Stimulated activated CD8-positive, alpha-beta memory T cell treated with anti-CD3 and anti-CD28 coated beads, Interleukin-4, amount 100 ng/mL, for 48 hours (primary cell): ENCODE data around the gene CLSTN2.

Experiments used
- DNase-seq: peaks from one replicate; pipeline ENCODE4 v3.0.0-alpha.2; 2020

Gene CLSTN2

DNA sequence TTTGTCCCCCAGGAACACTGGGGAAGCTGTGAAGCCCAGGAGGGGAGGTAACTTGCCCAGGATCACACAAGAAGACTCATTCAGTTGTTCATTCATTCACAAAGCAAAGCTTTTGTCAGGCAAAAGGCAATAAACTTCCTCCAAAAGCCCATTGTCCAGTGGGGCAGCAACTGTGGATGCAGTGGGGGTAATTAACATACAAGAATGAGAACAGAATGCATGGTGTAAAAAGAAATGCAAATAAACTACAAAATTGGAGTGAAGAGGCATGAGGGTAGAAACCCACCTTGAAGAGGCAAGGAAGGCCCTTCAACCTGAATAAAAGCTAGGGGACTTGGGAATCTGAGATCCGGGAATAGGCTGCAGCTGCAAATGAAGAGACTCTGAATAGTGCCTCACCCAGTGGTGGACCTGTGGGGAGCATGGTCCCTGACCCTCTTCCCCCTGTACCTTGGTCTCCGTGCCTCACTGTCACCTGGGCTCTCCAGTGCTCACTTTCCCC lies 363.6 kb downstream of the CLSTN2 start:
- DNase-seq, result no peak

DNA sequence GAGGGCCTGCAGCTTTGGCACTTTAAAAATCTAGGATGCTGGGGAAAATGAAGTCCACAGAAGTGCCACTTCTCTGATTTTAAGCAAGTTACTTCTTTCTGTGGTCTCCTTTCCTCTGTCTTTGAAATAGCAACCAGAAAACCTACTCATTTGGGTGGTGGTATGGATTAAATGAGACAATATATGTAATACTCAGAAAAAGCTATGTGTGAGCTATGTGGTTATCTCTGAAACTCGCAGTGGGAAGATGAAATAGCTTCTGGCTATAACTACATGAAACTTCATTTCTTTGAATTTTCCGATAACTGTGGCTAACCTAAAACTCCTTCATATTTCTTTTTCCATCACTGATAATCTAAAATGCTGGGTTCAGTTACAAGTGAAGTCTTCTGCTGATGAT lies 368.9 kb downstream of the CLSTN2 start:
- no peak for DNase-seq

- DNase-seq, result no peak
These were observed 373.6 kb downstream of the CLSTN2 start for GRCh38 chr3:140308535-140308934.

DNA sequence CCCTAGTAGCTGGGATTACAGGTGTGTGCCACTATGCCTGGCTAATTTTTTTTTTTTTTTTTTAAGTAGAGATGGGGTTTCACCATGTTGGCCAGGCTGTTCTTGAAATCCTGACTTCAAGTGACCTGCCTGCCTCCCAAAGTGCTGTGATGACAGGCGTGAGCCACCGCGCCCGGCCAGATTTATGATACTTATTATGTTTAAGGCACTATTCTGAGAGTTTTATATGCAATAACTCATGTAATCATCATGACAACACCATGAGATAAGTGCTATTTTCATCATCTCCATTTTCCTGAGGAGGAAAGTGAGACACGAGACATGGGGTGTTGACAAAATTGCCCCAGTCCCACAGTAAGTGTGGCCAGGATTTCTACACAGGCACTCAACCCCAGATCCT lies 376.4 kb downstream of the CLSTN2 start:
- DNase-seq, result no peak

DNA sequence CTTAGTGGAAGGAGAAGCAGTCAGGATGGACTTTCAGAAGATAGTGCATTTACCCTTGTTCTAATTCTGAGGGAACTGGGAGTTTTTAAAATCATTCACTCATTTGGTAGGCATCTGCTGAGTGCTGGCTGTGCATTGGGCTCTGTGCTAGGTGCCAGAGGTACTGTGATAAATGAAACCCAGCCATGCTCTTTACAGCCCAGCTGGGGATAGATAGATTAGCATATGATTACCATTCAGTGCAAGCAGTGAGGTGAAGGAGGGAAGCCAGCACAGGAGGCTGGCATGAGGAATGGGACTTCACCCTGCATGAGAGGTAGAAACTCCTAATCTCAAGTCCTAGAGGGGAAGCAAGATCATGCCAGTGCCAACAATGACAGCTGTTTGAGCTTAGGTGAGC lies 381.0 kb downstream of the CLSTN2 start:
- DNase-seq, result no peak

DNA sequence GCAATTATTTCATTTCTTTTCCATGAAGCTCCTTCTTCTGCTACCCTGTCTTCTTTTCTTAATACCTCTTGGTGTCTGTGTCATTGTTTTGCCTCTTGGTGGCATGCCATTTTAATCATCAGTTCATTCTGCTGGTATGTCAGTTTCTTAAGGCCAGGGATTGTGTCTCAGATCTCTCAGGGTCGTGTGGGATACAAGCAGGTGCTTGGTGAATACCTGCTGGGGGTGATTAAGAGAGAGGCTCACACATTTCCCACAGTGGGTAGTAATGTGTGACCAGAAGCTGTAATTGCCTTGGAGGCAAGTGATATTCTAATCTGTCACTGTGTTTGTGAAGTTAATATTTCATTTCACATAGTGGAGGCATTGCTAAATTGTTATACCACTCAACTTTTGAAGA lies 381.5 kb downstream of the CLSTN2 start:
- no peak for DNase-seq

DNA sequence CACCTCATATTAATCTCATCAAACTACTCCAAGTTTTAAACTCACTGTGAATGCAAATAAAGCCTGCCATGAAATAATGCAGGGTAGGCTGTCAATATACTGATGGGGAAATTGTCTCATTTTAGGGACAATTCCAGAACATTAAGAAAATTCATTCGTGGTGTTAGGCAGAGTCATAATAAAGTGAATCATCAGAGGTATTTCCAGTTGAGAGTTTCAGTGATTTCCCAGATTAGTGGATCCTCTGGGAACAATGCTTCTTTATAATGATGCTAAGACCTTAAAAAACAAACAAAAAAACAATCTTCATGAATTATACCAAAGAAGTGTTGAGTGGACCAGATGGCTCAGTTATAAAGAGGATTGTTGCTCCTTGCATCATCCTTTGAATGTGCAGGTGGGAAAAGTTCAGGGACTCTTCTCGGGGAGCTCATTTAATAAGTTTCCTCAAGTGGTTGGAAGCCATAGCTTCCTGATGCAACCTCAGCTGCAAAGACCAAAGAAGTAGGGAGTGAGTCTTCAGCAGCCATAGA lies 381.9 kb downstream of the CLSTN2 start:
- DNase-seq, result no peak

GRCh38 chr3:140319739-140320138 lies 384.8 kb downstream of the CLSTN2 start:
- DNase-seq, result no peak

DNA sequence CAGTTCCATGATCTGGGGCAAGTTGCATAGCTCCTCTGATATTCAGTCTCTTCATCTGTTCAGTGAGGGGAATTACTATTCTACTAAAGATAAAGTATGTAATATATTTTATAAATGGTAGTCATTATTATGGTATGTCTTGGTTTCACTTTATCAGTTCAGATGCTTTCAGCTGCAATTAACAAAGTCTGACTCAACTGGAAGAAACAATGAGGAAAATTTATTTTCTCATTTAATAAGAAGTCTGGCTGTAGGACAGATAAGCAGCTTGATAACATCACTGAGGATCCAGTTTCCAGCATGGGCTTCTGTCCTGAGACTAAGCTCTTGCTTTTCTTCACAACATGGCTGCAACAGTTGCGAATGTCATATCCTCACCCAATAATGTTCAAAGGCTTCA lies 388.6 kb downstream of the CLSTN2 start:
- no peak for DNase-seq

- no peak for DNase-seq
These were observed 397.1 kb downstream of the CLSTN2 start for GRCh38 chr3:140332131-140332530.

GRCh38 chr3:140334132-140334929 lies 399.3 kb downstream of the CLSTN2 start:
- no peak for DNase-seq

- DNase-seq, result no peak
These were observed 401.5 kb downstream of the CLSTN2 start for GRCh38 chr3:140336465-140336864.

DNA sequence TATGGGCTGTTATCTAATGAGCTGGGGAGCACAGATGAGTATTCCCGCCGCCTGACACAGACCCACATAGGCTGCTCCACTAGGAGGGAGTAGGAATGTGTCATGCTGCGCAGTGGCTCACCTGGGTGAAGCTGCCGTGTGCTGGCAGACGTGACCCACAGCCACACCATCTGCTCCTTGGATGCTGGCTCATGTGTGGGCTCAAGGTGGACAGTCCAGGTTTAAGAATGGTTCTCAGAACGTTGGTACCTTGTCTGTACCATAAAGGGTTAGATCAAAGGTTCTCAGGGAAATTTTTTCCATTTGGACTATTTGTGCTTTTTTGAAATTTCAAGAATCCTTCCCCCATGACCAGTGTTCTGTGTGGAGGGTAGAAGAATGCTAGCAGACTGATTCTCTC lies 403.9 kb downstream of the CLSTN2 start:
- DNase-seq, result no peak

GRCh38 chr3:140341203-140341602 lies 406.2 kb downstream of the CLSTN2 start:
- no peak for DNase-seq

DNA sequence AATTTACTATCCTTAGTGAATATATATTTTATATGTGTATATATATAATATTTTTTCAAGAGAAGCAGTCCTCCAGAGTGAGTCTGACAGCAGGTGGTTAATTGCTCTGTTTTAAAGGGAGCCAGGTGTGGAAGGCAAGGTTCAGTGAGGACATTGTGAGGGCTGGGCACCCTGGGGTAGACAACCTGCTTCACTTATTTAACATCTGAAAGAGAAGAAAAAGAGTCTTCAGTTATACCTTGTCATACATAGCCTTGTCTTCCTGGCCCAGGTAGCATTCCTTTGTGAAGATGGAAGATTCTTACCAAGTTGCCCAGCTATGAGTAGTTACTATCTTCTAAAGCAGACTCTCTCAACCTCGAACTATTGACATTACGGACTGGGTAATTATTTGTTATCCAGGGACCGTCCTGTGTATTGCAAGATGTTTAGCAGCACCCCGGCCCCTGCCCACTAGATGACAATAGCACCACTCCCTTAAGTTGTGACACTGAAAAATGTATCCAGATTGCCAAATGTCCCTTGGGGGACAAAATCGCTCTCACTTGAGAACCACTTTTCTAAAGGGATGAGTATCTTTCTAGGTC lies 406.9 kb downstream of the CLSTN2 start:
- DNase-seq, result no peak

- DNase-seq, result no peak
These were observed 407.7 kb downstream of the CLSTN2 start for GRCh38 chr3:140342668-140343067.

DNA sequence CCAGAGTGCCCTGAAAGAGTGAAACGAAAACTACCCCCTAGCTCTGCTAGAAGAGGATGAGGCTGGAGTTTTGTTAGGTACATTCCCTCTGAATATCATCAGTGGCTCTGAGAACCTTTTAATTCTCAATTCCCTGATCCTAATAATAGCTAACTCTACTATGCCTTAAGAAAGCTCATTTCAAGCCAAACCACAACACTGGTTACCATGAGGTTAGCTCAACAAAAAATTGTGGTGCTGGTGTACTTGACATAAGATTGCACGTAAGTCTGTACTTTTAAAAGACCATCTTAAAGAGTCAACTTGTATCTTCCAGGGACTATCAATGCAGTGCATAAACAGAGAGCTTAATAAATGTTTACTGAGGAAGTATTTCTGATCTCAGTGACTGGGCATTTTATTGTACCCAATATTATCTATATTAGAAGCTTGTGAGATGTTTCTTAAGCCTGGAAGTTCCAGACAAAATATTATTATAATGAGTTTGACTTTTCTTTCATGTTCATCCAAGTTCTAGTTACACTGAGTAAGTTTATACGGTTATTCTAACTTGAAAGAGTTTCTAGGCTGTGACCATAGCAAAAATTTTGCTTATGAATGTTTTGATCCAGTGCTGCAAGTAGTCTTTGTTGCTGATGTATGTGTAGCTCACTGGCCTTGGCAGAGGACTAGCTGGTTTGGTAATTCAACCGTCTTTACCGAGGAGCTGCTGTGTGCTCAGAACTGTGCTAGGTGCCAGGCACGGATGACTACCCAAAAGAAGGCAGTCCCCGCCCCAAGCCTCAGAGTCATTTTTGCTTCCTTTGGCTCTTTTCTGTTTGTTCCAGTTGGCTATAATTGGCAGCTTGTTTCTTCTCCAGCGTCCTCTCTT lies 408.5 kb downstream of the CLSTN2 start:
- DNase-seq, result no peak

- no peak for DNase-seq
These were observed 409.1 kb downstream of the CLSTN2 start for GRCh38 chr3:140344082-140344454.

GRCh38 chr3:140344601-140345205 lies 409.7 kb downstream of the CLSTN2 start:
- no peak for DNase-seq

GRCh38 chr3:140347151-140347550 lies 412.2 kb downstream of the CLSTN2 start:
- no peak for DNase-seq

DNA sequence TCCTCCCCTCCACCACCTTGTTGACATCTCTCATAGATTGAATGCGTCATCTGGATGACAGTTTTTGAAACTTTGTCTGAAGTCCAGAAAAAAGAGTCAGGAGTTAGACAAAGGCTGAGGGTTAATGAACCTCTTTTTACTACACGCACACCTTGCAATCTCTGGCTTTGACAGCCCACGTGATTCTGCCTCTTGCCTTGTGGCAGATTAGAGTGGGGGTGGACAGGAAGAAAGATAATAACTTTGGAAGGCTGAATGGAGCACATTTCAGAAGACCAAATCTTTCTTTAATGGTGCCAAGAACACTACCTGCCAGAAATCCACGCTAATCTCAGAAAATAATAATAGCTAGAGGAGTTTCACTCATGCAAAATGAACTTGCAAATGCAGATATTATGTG lies 415.0 kb downstream of the CLSTN2 start:
- no peak for DNase-seq

DNA sequence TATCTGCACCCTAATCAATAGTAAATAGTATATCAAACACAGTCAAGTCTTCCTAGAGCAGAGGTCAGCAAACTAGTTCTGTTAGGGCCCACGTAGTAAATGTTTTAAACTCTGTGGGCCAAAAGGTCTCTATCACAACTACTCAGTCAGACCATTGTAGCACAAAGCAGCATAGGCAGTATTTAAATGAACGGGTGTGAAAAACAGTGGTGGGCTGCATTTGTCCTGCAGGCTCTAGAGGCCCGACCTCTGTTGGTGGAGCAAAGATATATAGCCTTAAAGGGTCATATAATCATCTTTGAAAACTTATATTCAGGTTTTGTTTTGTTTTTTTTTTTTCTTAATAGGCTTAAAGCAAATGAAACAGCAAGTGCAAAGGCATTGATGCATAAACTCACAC lies 416.5 kb downstream of the CLSTN2 start:
- no peak for DNase-seq

DNA sequence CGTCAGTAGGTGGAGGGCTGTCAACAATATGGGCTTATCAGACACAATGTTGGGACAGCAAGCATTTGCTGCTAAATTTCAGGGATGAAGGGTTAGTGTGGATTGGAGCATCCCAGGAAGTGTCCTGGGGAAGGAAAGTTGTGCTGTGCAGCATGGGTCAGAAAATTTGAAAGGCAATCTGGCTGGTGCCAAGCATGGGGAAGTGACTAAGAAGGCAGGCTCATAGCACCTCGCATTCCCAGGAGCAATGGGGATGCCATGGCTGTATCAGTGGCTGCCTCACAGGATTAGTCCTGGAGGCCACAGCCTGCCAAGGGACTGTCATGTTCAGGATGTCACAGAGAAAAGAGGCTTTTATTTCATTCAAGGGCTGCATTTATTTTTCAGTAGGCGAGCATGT lies 420.5 kb downstream of the CLSTN2 start:
- DNase-seq, result no peak
